ENCODE data around the gene PDIA2. TPM values are rescaled to one million over a fixed set of nuclear protein-coding genes. Genes with fewer than 3 reads are reported as not detected.
"Not testable (repeated sequence)": the region's sequence is repeated elsewhere in the genome, so short reads cannot be mapped to it uniquely, and the experiment has no call there.

PDIA2 gene
- total RNA-seq, 6 donors from 2014 or later = 0.52 to 0.64 TPM; not detected in 4

GRCh38 chr16:333406-334094 lies 50.6 kb downstream of the PDIA2 start:
- Histone ChIP-seq H3K9me3 (no peaks in the 10 kb centered on the region), H3K27me3 (no peaks in the 10 kb centered on the region), H3K4me1 (peaks cover 9 to 36% (median 19%) of the 10 kb centered on the region in 4 donors), H3K27ac (no peak overlapping the region), H3K36me3 (no peaks in the 10 kb centered on the region), H3K4me3 (no peak overlapping the region)
- ATAC-seq (ENCODE audit: low FRiP score in 2 of 2) (no peak), DNase-seq (no peak)
- TF ChIP-seq EP300 (IDR thresholded peaks at IDR 0.05) (no peak), POLR2AphosphoS5 (IDR thresholded peaks at IDR 0.05) (no peak), CTCF (IDR thresholded peaks at IDR 0.05) (no peak), POLR2A (IDR thresholded peaks at IDR 0.05) (no peak)
- WGBS, 2 donors = 71 to 77% methylated on average over 6 of the region's 6 CpGs

DNA sequence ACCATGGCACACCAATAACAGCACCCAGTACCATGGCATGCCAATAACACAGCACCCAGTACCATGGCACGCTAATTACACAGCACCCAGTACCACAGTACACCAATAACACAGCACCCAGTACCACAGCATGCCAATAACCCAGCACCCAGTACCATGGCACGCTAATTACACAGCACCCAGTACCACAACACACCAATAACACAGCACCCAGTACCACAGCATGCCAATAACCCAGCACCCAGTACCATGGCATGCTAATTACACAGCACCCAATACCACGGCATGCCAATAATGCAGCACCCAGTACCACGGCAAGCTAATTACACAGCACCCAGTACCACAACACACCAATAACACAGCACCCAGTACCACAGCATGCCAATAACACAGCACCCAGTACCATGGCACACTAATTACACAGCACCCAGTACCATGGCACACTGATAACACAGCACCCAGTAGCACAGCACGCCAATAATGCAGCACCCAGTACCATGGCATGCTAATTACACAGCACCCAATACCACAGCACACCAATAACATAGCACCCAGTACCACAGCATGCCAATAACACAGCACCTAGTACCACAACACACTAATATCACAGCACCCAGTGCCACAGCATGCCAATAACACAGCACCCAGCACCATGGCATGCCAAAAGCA lies 51.3 kb downstream of the PDIA2 start:
- ATAC-seq (ENCODE audit: low FRiP score in 2 of 2); H3K27me3 ChIP-seq; H3K4me3 ChIP-seq; H3K36me3 ChIP-seq; DNase-seq; H3K9me3 ChIP-seq; H3K27ac ChIP-seq: not testable (repeated sequence)
- 81 to 85% methylated on average over 5 of the region's 5 CpGs for WGBS, 2 donors
- H3K4me1 ChIP-seq = peaks cover 8 to 40% (median 17%) of the 10 kb centered on the region in 4 donors

DNA sequence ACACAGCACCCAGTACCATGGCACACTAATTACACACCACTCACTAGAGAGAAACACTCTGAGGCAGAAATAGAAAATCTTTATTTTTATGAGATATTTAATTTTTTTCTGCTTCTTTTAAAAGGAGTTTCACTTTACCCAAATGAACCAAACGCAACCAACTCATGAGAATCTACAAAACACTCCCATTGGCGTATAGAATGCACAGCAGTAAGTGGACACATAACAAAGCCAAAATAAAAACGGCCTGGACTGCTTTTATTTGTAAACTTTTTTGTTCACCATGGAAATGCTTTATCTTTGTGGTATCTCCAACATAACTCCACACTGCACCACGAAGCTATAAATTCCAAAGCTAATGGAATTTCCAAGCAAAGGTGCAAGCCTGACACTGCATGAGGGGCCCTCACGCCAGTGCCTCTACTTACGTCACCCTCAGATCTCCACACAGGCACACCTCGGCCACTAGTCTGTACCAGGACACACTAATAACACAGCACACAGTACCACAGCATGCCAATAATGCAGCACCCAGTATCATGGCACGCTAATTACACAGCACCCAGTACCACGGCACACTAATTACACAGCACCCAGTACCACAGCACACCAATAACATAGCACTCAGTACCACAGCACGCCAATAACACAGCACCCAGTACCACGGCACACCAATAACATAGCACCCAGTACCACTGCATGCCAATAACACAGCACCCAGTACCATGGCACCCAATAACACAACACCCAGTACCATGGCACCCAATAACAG lies 52.1 kb downstream of the PDIA2 start:
- WGBS, 2 donors = 85 to 87% methylated on average over 9 to 11 of the region's 11 CpGs
- ATAC-seq (ENCODE audit: low FRiP score in 2 of 2); H3K27me3 ChIP-seq; H3K36me3 ChIP-seq; DNase-seq; H3K4me3 ChIP-seq; H3K27ac ChIP-seq; H3K9me3 ChIP-seq: not testable (repeated sequence)
- H3K4me1 ChIP-seq = peaks cover 11 to 48% (median 22%) of the 10 kb centered on the region in 4 donors

DNA sequence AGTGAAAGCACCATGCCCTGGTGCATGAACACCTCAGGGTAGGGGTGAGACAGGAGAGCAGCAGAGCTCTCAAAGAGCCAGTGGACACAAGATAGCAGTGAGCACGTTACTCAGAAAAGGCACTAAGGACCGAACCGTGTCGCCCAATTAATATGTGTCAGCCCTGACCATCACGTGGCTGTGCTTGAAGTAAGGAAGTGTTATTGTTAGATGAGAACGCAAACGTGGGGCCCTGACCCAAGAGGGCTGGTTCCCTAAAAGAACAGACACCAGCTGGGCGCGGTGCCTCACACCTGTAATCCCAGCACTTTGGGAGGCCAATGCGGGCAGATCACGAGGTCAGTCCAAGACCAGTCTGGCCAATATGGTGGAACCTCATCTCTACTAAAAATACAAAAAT lies 53.3 kb downstream of the PDIA2 start:
- Histone ChIP-seq H3K27me3 (no peaks in the 10 kb centered on the region), H3K36me3 (peaks cover 0 to 1% (median 0%) of the 10 kb centered on the region in 4 donors), H3K9me3 (no peaks in the 10 kb centered on the region), H3K4me1 (peaks cover 7 to 52% (median 22%) of the 10 kb centered on the region in 4 donors), H3K27ac (no peak overlapping the region), H3K4me3 (no peak overlapping the region)
- DNase-seq (peak in 1 of 2 donors; percentile 72), ATAC-seq (ENCODE audit: low FRiP score in 2 of 2) (no peak)
- WGBS, 2 donors = 70 to 71% methylated on average over 11 of the region's 11 CpGs
- TF ChIP-seq POLR2A (IDR thresholded peaks at IDR 0.05) = no peak
- no peak for TF ChIP-seq CTCF (IDR thresholded peaks at IDR 0.05)
- no peak for TF ChIP-seq EP300 (IDR thresholded peaks at IDR 0.05)
- TF ChIP-seq POLR2AphosphoS5 (IDR thresholded peaks at IDR 0.05) = no peak

Other genes starting within 250 kb of the PDIA2 start
- 10 to 100 TPM in 2 of 6 donors, 1 to 10 TPM in 4; 4.2 to 15.7 (median 6.6) TPM for gene POLR3K, start 229.6 kb upstream of the PDIA2 start, total RNA-seq
- 10 to 100 TPM in 5 of 6 donors, 1 to 10 TPM in 1; 6.9 to 26.2 (median 16.0) TPM for gene SNRNP25, start 229.3 kb upstream of the PDIA2 start, total RNA-seq
- 100 to 1,000 TPM in 1 of 6 donors, 10 to 100 TPM in 5; 24.4 to 110 (median 46.3) TPM for gene RHBDF1, start 210.5 kb upstream of the PDIA2 start, total RNA-seq
- gene MPG, start 204.9 kb upstream of the PDIA2 start, total RNA-seq = 10 to 100 TPM; 52.6 to 99.0 (median 71.7) TPM
- gene NPRL3, start 144.5 kb upstream of the PDIA2 start, total RNA-seq = 10 to 100 TPM; 22.6 to 70.2 (median 29.7) TPM
- 1 to 10 TPM in 2 of 6 donors, not detected in 4; 1.1 to 1.2 TPM for gene HBZ, start 130.5 kb upstream of the PDIA2 start, total RNA-seq
- 1 to 10 TPM in 1 of 6 donors, not detected in 5; 1.7 TPM for gene HBM, start 117.2 kb upstream of the PDIA2 start, total RNA-seq
- 1,000 to 10,000 TPM in 1 of 6 donors, 100 to 1,000 TPM in 3, 10 to 100 TPM in 2; 40.1 to 1,032 (median 301) TPM for gene HBA2, start 110.3 kb upstream of the PDIA2 start, total RNA-seq
- gene HBA1, start 106.5 kb upstream of the PDIA2 start, total RNA-seq = 100 to 1,000 TPM in 3 of 6 donors, 10 to 100 TPM in 2, not detected in 1; 52.7 to 591 (median 286) TPM
- gene HBQ1, start 102.7 kb upstream of the PDIA2 start, total RNA-seq = not detected
- 100 to 1,000 TPM in 3 of 6 donors, 10 to 100 TPM in 3; 57.9 to 394 (median 108) TPM for gene LUC7L, start 53.7 kb upstream of the PDIA2 start, total RNA-seq
- 10 to 100 TPM; 55.4 to 92.7 (median 66.0) TPM for gene FAM234A, start 48.3 kb upstream of the PDIA2 start, total RNA-seq
- gene RGS11, start 7.2 kb upstream of the PDIA2 start, total RNA-seq = 10 to 100 TPM in 2 of 6 donors, 1 to 10 TPM in 4; 1.9 to 16.8 (median 5.5) TPM
- under 1 TPM in 1 of 6 donors, not detected in 5; 0.91 TPM for gene ARHGDIG, start 2.6 kb upstream of the PDIA2 start, total RNA-seq
- gene AXIN1, start 69.6 kb downstream of the PDIA2 start, total RNA-seq = 10 to 100 TPM; 26.8 to 45.9 (median 31.9) TPM
- 10 to 100 TPM; 48.8 to 83.9 (median 58.4) TPM for gene MRPL28, start 87.4 kb downstream of the PDIA2 start, total RNA-seq
- 100 to 1,000 TPM in 3 of 6 donors, 10 to 100 TPM in 3; 27.9 to 150 (median 96.4) TPM for gene PGAP6, start 98.8 kb downstream of the PDIA2 start, total RNA-seq
- 10 to 100 TPM; 22.1 to 57.6 (median 41.8) TPM for gene NME4, start 114.0 kb downstream of the PDIA2 start, total RNA-seq
- 10 to 100 TPM in 5 of 6 donors, 1 to 10 TPM in 1; 8.6 to 22.4 (median 14.6) TPM for gene DECR2, start 118.7 kb downstream of the PDIA2 start, total RNA-seq
- 10 to 100 TPM; 38.9 to 95.3 (median 43.8) TPM for gene RAB11FIP3, start 142.5 kb downstream of the PDIA2 start, total RNA-seq
- gene CAPN15, start 244.5 kb downstream of the PDIA2 start, total RNA-seq = 10 to 100 TPM; 27.3 to 84.5 (median 66.1) TPM

Measured in upper lobe of left lung (tissue), 6 donors.